ENCODE measurements around the gene UTP3. TPM values are rescaled to one million over a fixed set of nuclear protein-coding genes. Genes with fewer than 3 reads are reported as not detected.
A peak's percentile ranks its signal among the peaks of the same experiment; 100 is the strongest.

Gene UTP3

DNA sequence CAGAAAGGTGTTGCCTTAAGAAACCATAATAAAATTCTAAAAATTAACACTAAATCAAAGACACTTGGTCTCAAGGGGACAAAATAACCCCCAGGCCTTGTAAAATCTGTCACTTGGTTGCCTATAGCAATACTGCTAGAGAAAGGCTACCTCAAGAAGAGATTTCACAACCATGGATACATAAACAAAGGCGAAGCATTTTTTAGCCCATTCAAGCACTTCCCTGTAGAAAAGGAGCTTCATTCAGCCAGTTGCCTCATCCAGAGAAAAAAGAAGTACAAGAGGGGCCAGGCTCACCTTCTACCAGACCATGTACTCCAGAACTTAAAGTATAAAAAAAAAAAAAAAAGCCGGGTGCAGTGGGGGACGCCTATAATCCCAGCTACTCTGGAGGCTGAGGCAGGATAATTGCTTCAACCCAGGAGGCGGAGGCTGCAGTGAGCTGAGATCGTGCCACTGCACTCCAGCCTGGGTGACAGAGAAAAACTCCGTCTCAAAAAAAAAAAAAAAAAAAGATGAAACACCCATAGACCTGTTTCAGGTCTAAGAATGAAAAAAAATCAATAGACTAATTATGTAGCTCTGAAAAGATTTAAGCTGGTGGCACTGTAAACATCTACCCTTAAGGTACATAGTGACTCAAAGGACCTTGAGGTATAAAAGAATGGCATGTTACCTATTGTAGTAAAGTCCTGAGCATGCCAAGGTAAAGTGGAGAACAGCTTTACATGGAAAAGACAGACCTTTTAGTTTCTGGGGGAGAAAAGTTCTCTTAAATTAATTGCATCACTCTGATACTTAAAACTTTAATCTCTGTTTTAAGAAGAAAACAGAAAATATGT is 51.4 kb downstream of the UTP3 start:
- no peak overlapping the region for H3K4me3 ChIP-seq (ENCODE audit: low read length)
- H3K27me3 ChIP-seq (ENCODE audit: insufficient read depth, low read length, poor library complexity), result no peaks in the 10 kb centered on the region
- H3K4me2 ChIP-seq (ENCODE audit: low read length), result no peak overlapping the region
- peaks cover 2% of the 10 kb centered on the region for H3K79me2 ChIP-seq (ENCODE audit: control insufficient read depth, insufficient read depth, low read length)
- H3K79me1 ChIP-seq (ENCODE audit: low read length), result peaks cover 5% of the 10 kb centered on the region
- DNase-seq, result peak; percentile 45
- no peak overlapping the region for H4K5ac ChIP-seq (ENCODE audit: low read length)
- no CpG with 5 or more reads among the region's 6 CpGs for WGBS (ENCODE audit: extremely low coverage, insufficient coverage, low lambda C conversion rate)
- H3K9ac ChIP-seq (ENCODE audit: low read length), result no peak overlapping the region
- H4K8ac ChIP-seq (ENCODE audit: low read depth, low read length), result no peak overlapping the region
- H3K4ac ChIP-seq (ENCODE audit: low read depth, low read length), result no peak overlapping the region
- H2AK5ac ChIP-seq (ENCODE audit: low read length), result no peak overlapping the region
- H3K36me3 ChIP-seq (ENCODE audit: control insufficient read depth, insufficient read depth, low read length), result peaks cover 2% of the 10 kb centered on the region
- H3K27ac ChIP-seq (ENCODE audit: low read depth, low read length), result no peak overlapping the region
- no peak overlapping the region for H3K18ac ChIP-seq (ENCODE audit: low read length)
- no peak overlapping the region for H2BK5ac ChIP-seq (ENCODE audit: low read length)
- no peak overlapping the region for H3K23ac ChIP-seq (ENCODE audit: low read length)
- H3K4me1 ChIP-seq (ENCODE audit: control insufficient read depth, low read depth, low read length), result peaks cover 2% of the 10 kb centered on the region
- H2BK120ac ChIP-seq (ENCODE audit: low read depth, low read length), result no peak overlapping the region
- no peak overlapping the region for H2BK15ac ChIP-seq (replicated peaks; ENCODE audit: low read depth)
- H3K56ac ChIP-seq (ENCODE audit: low read length), result no peak overlapping the region

Small RNAs within 50 kb of the gene (small RNA-seq; reads per million reads assigned to genes)
- gene RNU6-520P (ENCODE audit: insufficient read depth) (not detected), gene RNU6-784P (ENCODE audit: insufficient read depth) (not detected)

Data from mesendoderm (in vitro differentiated cells).